Neuronal stem cell (in vitro differentiated cells): ENCODE measurements around the gene GGT6.

Source experiments
- DNase-seq: peaks from one replicate; pipeline ENCODE4 v3.0.0-alpha.2; 2013; ENCODE audit warnings: low spot score
- H2AFZ ChIP-seq: one replicate; pipeline ENCODE4 v1.6.1; 2013; ENCODE audit warnings: mild to moderate bottlenecking, low read length, inconsistent platforms
- H2AK5ac ChIP-seq: 2 replicates; pipeline ENCODE4 v1.6.1; 2013; ENCODE audit warnings: low read depth, mild to moderate bottlenecking, inconsistent platforms, low read length, moderate library complexity, mixed read lengths
- H2BK120ac ChIP-seq: 2 replicates; pipeline ENCODE4 v1.6.1; 2013; ENCODE audit warnings: low read depth, mild to moderate bottlenecking, inconsistent platforms, low read length, moderate library complexity, mixed read lengths
- H2BK12ac ChIP-seq: one replicate; pipeline ENCODE4 v1.6.1; 2013; ENCODE audit warnings: low read length, inconsistent platforms
- H2BK15ac ChIP-seq: 2 replicates; pipeline ENCODE4 v1.6.1; 2013; ENCODE audit warnings: mild to moderate bottlenecking, low read length, inconsistent platforms, mixed read lengths
- H2BK5ac ChIP-seq: one replicate; pipeline ENCODE4 v1.6.1; 2013; ENCODE audit warnings: inconsistent platforms, mild to moderate bottlenecking, low read length, moderate library complexity
- H3K14ac ChIP-seq: one replicate; pipeline ENCODE4 v1.6.1; 2013; ENCODE audit warnings: low read length, inconsistent platforms
- H3K18ac ChIP-seq: 2 replicates; pipeline ENCODE4 v1.6.1; 2013; ENCODE audit warnings: low read length, inconsistent platforms
- H3K23ac ChIP-seq: 2 replicates; pipeline ENCODE4 v1.6.1; 2013; ENCODE audit warnings: low read depth, mild to moderate bottlenecking, mixed read lengths, low read length, inconsistent platforms; ENCODE audit not compliant: poor library complexity
- H3K27ac ChIP-seq: replicated peaks from 3 replicates; pipeline ENCODE4 v1.5.1; 2013; ENCODE audit warnings: low read length, inconsistent platforms
- H3K27me3 ChIP-seq, 3 experiments: 2 replicates each; pipeline ENCODE4 v1.6.1; 2013; ENCODE audit warnings: low read length in 3 of 3, mild to moderate bottlenecking in 2 of 3, inconsistent platforms in 1 of 3, low read depth in 1 of 3, mixed read lengths in 1 of 3, moderate library complexity in 1 of 3; ENCODE audit not compliant: control insufficient read depth in 3 of 3, insufficient read depth in 3 of 3
- H3K36me3 ChIP-seq, 2 donors: replicated peaks in 1 of 2; 2 replicates each; pipeline ENCODE4 v1.6.1; 2013; ENCODE audit warnings: low read length in 2 of 2; ENCODE audit not compliant: control insufficient read depth in 2 of 2, insufficient read depth in 2 of 2
- H3K4ac ChIP-seq: 2 replicates; pipeline ENCODE4 v1.6.1; 2013; ENCODE audit warnings: inconsistent platforms, mild to moderate bottlenecking, low read length, moderate library complexity
- H3K4me1 ChIP-seq, 2 donors: 1 replicate in 1 of 2; 2 replicates in 1 of 2; pipeline ENCODE4 v1.6.1; 2013; ENCODE audit warnings: low read length in 2 of 2, low read depth in 1 of 2; ENCODE audit not compliant: control insufficient read depth in 2 of 2, insufficient read depth in 1 of 2
- H3K4me2 ChIP-seq: one replicate; pipeline ENCODE4 v1.6.1; 2013; ENCODE audit warnings: mild to moderate bottlenecking, low read length, inconsistent platforms; ENCODE audit not compliant: insufficient read depth, poor library complexity, severe bottlenecking
- H3K4me3 ChIP-seq, 2 donors: 2 replicates each; pipeline ENCODE4 v1.5.1; 2013; ENCODE audit warnings: low read length in 2 of 2, mild to moderate bottlenecking in 2 of 2, inconsistent platforms in 1 of 2, moderate library complexity in 1 of 2
- H3K79me1 ChIP-seq: one replicate; pipeline ENCODE4 v1.6.1; 2013; ENCODE audit warnings: low read depth, mild to moderate bottlenecking, inconsistent platforms, low read length, moderate library complexity
- H3K9ac ChIP-seq: one replicate; pipeline ENCODE4 v1.6.1; 2013; ENCODE audit warnings: mild to moderate bottlenecking, low read depth, low read length, inconsistent platforms; ENCODE audit not compliant: poor library complexity
- H3K9me3 ChIP-seq, 2 donors: replicated peaks in 1 of 2; 2 replicates each; pipeline versions ENCODE3 to v1.6.1; 2013; ENCODE audit warnings: low read length in 2 of 2, mild to moderate bottlenecking in 2 of 2, inconsistent platforms in 1 of 2, low read depth in 1 of 2, mixed read lengths in 1 of 2, moderate library complexity in 1 of 2; ENCODE audit not compliant: control insufficient read depth in 2 of 2, insufficient read depth in 1 of 2
- H4K8ac ChIP-seq: one replicate; pipeline ENCODE4 v1.6.1; 2013; ENCODE audit warnings: low read depth, mild to moderate bottlenecking, inconsistent platforms, low read length, moderate library complexity
- H4K91ac ChIP-seq: one replicate; pipeline ENCODE4 v1.6.1; 2013; ENCODE audit warnings: low read length, low read depth, mild to moderate bottlenecking, inconsistent platforms; ENCODE audit not compliant: poor library complexity
- WGBS, 2 donors: extraction: QIAGEN DNeasy Blood & Tissue Kit; methylation state at CpG; one replicate each; pipeline ENCODE4 v1.1.7; 2013; ENCODE audit warnings: missing lambda C conversion rate in 2 of 2, mixed read lengths in 1 of 2; ENCODE audit not compliant: insufficient read length in 2 of 2, insufficient replicate concordance in 1 of 2; ENCODE audit errors: extremely low coverage in 2 of 2; 5-methylcytosine and 5-hydroxymethylcytosine counted together

Gene GGT6

DNA sequence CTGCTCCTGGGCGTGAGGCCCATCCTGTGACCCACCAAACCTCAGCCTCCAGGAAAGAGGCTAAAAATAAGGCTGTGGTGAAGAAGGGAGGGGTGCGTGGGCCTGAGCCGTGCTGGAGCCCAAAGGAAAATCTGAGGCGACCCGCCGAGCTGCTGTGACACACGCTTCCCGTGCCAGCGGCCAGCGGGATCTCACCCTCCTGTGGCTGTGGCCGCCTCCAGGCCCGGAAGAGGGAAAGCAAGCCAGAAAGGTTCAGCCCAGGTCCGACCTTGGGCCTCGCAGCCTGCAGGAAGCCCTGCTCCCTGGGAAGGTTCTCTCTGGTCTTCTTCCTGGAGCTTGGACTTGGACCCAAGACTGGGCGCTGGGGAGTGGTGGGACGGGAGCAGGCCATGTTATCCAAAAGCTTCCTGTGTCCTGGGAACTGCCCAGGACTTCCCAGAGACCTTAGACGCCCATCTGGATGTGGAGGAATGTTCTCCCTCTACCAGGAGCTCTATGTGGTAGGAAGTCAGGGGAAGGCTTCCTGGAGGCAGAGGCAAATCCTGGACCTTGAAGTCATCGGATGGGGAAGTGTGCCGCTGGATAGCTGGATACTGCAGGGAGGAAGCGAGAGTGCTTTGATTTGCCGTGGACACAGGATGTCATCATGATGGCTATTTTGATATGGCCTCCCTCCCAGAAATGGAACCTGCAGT lies 50.3 kb downstream of the GGT6 start:
- Histone ChIP-seq H3K18ac (peak overlapping the region; percentile 78), H3K23ac (peak overlapping the region; percentile 78), H2AK5ac (peak overlapping the region; percentile 91), H2BK12ac (no peak overlapping the region), H3K9me3 (no peaks in the 10 kb centered on the region), H2AFZ (no peak overlapping the region), H2BK5ac (peak overlapping the region; percentile 30), H3K4me1 (peaks cover 9 to 12% of the 10 kb centered on the region in 2 donors), H3K4me3 (no peak overlapping the region), H2BK15ac (peak overlapping the region; percentile 33), H3K27me3 (peaks cover 0 to 57% (median 0%) of the 10 kb centered on the region in 3 experiments), H2BK120ac (peak overlapping the region; percentile 40), H3K4me2 (no peak overlapping the region), H3K79me1 (no peaks in the 10 kb centered on the region), H4K8ac (no peak overlapping the region), H3K27ac (no peak overlapping the region), H4K91ac (no peak overlapping the region), H3K9ac (no peak overlapping the region), H3K14ac (no peak overlapping the region), H3K4ac (no peak overlapping the region), H3K36me3 (no peaks in the 10 kb centered on the region)
- no CpG with 5 or more reads among the region's 21 CpGs for WGBS, 2 donors
- no peak for DNase-seq

DNA sequence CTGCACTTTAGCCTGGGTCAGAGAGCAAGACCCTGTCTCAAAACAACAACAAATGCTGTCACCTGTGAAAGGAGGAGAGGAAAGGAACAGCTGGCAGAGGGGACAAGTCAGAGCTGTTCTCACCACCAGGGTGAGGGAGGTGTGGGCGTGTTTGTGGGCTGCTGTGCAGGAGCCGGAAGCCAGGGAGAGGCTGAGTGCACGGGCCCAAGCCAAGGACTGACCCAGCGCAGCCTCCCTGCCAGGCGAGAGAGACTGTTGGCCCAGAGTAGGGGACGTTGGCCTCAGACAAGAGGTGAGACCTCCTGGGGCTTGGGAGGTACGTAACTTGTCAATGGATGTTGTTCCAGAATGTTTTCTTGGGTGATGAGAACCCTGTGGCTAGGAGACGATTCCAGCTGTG lies 51.0 kb downstream of the GGT6 start:
- WGBS, 2 donors = no CpG with 5 or more reads among the region's 8 CpGs

DNA sequence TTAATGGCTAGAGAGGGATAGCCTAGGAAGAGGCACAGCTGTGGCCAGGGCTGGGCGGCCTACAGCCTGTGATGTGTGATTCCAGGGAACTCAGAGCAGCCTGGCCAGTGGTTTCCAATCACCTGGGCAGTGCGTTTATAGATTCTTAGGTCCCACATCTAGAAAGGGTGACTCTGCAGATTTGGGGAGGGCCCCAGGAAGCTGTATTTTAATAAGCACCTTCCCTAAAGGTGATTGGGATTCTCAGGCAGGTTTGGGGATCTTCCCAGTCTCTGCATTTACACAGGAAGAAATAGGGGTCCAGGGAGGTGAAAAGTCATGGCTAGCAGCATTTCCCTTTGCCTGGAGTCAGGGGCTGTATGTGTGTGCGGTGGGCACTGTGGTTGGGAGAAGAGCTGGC lies 52.2 kb downstream of the GGT6 start:
- Histone ChIP-seq H2BK120ac (no peak overlapping the region), H3K4me1 (peaks cover 0 to under 1% of the 10 kb centered on the region in 2 donors), H2AFZ (no peak overlapping the region), H3K4ac (no peak overlapping the region), H2BK12ac (peak overlapping the region; percentile 46), H3K79me1 (no peaks in the 10 kb centered on the region), H3K14ac (no peak overlapping the region), H3K27me3 (peaks cover 0 to 75% (median 0%) of the 10 kb centered on the region in 3 experiments), H4K91ac (no peak overlapping the region), H3K4me2 (no peak overlapping the region), H3K4me3 (no peak overlapping the region), H2BK5ac (no peak overlapping the region), H3K36me3 (no peaks in the 10 kb centered on the region), H3K18ac (no peak overlapping the region), H3K9ac (no peak overlapping the region), H2AK5ac (no peak overlapping the region), H3K23ac (no peak overlapping the region), H2BK15ac (peak overlapping the region; percentile 27), H4K8ac (no peak overlapping the region), H3K27ac (no peak overlapping the region), H3K9me3 (no peaks in the 10 kb centered on the region)
- WGBS, 2 donors = no CpG with 5 or more reads among the region's 3 CpGs
- DNase-seq = no peak

More for the DNA sequence above, 51.0 kb downstream of the GGT6 start:
- Histone ChIP-seq H3K14ac (no peak overlapping the region), H2BK5ac (no peak overlapping the region), H3K79me1 (no peaks in the 10 kb centered on the region), H3K4me2 (no peak overlapping the region), H2AFZ (no peak overlapping the region), H3K27me3 (peaks cover 0 to 63% (median 0%) of the 10 kb centered on the region in 3 experiments), H3K9me3 (no peaks in the 10 kb centered on the region), H3K4me3 (no peak overlapping the region), H3K27ac (no peak overlapping the region), H3K23ac (no peak overlapping the region), H3K18ac (no peak overlapping the region), H4K91ac (no peak overlapping the region), H3K36me3 (no peaks in the 10 kb centered on the region), H3K9ac (no peak overlapping the region), H2AK5ac (peak overlapping the region; percentile 91), H2BK12ac (no peak overlapping the region), H4K8ac (no peak overlapping the region), H3K4me1 (peaks cover 2 to 6% of the 10 kb centered on the region in 2 donors), H2BK120ac (peak overlapping the region; percentile 40), H3K4ac (no peak overlapping the region), H2BK15ac (peak overlapping the region; percentile 33)
- no peak for DNase-seq

DNA sequence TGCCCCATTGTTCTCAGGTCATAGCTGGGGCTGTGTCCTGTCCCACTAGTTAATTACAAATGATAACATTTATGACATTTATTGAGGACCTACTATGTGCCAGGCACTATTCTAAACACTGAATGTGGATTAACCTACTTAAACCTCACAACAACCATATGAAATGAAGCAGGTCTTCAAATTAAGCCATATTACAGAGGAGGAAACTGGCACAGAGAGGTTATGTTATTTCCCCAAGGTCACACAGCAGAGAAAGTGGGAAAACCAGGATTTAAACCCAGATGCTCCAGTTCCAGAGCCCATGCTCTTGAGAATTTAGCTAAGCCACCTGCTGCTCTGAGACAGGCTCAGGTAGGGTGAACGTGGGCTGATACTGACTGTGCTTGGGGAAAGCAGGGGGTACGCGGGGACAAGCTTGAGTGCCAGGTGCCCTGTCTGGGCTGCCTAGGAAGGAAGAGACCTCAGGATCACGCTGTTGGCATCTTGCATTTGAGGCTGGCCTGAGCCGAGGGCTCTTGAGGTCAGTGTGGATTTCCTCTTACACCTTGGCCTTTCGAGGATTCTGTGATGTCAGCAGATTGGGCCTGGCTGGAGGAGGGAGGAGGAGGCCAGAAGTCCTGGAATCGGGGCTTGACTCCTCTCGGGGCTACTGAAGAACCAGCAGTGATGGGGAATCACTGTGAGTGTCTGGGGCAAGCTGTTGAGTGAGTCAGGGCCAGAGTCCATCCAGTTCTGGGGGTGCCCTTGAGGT lies 52.8 kb downstream of the GGT6 start:
- H2BK15ac ChIP-seq = peak overlapping the region; percentile 27
- H3K27me3 ChIP-seq = peaks cover 0 to 78% (median 0%) of the 10 kb centered on the region in 3 experiments
- no CpG with 5 or more reads among the region's 8 CpGs for WGBS, 2 donors

More for the DNA sequence above, 52.8 kb downstream of the GGT6 start:
- no peak overlapping the region for H2BK120ac ChIP-seq
- peaks cover 0 to 4% of the 10 kb centered on the region in 2 donors for H3K4me1 ChIP-seq
- H4K8ac ChIP-seq = no peak overlapping the region
- peak overlapping the region; percentile 9 for H3K23ac ChIP-seq
- H3K27ac ChIP-seq = no peak overlapping the region
- peak overlapping the region; percentile 27 for H3K9ac ChIP-seq
- H2BK12ac ChIP-seq = peak overlapping the region; percentile 46
- H2BK5ac ChIP-seq = no peak overlapping the region
- H3K18ac ChIP-seq = no peak overlapping the region
- no peak for DNase-seq
- H3K14ac ChIP-seq = no peak overlapping the region
- peak overlapping the region; percentile 73 for H2AK5ac ChIP-seq
- H3K4ac ChIP-seq = no peak overlapping the region
- no peak overlapping the region for H4K91ac ChIP-seq
- no peak overlapping the region for H2AFZ ChIP-seq
- peak overlapping the region in 1 of 2 donors; percentile 7 for H3K4me3 ChIP-seq
- H3K9me3 ChIP-seq = no peaks in the 10 kb centered on the region
- H3K79me1 ChIP-seq = no peaks in the 10 kb centered on the region
- H3K36me3 ChIP-seq = no peaks in the 10 kb centered on the region
- no peak overlapping the region for H3K4me2 ChIP-seq
